ENCODE data around the gene SF1. TPM values are rescaled to one million over a fixed set of nuclear protein-coding genes. Genes with fewer than 3 reads are reported as not detected.
A peak's percentile ranks its signal among the peaks of the same experiment; 100 is the strongest.

The SF1 gene
- total and polyA plus RNA-seq, 9 of the 15 experiments (the other 6 are each of a cell fraction or from before 2014, with no cell fraction given) = 13.1 to 334 (median 111) TPM

DNA sequence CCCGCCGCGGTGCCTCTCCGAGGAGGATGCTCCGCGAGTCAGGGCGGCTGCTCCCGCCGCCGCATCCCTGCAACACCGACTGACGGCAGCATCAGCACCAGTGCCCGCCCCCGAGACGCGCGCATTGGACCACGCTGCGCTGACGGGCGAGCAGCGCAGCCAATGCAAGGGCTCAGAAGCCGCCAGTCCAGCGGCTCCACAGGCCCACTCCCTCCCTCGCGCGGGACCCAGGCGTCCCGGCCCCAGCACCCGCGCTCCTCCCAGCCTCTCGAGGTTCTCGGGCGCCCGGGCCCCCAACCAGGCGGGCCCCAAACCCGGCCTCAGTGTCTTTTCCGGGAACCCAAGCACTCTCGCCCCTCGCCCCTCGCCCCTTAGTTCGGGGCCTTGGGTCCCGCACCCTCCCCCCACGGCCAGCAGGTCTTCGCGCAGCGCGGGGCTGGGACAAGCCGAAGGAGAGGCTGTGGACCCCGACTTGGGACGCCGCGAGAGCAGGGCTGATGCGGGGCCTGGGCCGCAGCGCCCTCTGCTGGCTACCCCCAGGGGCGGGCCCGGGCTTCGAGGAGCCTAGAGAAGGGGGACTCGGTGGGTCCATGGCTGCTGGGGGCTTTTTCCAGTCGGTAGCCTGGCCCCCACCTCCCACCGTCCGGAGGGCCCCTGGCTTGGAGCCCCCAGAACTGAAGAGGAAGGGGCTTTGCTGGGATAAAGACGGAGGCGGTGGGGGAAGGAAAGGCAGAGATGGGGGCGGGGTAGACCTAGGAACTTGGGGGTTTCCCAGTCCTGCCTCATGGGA lies 55.0 kb downstream of the SF1 start, which contains the start of gene NRXN2 (continued):
- TF ChIP-seq, protein P1, sequence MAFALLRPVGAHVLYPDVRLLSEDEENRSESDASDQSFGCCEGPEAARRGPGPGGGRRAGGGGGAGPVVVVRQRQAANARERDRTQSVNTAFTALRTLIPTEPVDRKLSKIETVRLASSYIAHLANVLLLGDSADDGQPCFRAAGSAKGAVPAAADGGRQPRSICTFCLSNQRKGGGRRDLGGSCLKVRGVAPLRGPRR (CRISPR knock-in tag; IDR thresholded peaks at IDR 0.05) = no peak
- no peak for TF ChIP-seq CHD1 (IDR thresholded peaks at IDR 0.05; ENCODE audit: low read length)
- TF ChIP-seq TAF1 (IDR thresholded peaks at IDR 0.05; ENCODE audit: control insufficient read depth, extremely low read depth, insufficient read depth, low read length, severe bottlenecking) = no peak
- no peak for TF ChIP-seq RBM39 (optimal IDR thresholded peaks at IDR 0.05; ENCODE audit: low read depth, low read length)
- peak; percentile 65; the same call in 1 of the 2 replicates for TF ChIP-seq HDAC2 (IDR thresholded peaks at IDR 0.05)
- TF ChIP-seq CC2D1A (IDR thresholded peaks at IDR 0.05) = peak; percentile 37; the same call in 1 of the 2 replicates
- TF ChIP-seq CREM (IDR thresholded peaks at IDR 0.05; ENCODE audit: low read depth) = peak; percentile 64
- TF ChIP-seq, protein P2, sequence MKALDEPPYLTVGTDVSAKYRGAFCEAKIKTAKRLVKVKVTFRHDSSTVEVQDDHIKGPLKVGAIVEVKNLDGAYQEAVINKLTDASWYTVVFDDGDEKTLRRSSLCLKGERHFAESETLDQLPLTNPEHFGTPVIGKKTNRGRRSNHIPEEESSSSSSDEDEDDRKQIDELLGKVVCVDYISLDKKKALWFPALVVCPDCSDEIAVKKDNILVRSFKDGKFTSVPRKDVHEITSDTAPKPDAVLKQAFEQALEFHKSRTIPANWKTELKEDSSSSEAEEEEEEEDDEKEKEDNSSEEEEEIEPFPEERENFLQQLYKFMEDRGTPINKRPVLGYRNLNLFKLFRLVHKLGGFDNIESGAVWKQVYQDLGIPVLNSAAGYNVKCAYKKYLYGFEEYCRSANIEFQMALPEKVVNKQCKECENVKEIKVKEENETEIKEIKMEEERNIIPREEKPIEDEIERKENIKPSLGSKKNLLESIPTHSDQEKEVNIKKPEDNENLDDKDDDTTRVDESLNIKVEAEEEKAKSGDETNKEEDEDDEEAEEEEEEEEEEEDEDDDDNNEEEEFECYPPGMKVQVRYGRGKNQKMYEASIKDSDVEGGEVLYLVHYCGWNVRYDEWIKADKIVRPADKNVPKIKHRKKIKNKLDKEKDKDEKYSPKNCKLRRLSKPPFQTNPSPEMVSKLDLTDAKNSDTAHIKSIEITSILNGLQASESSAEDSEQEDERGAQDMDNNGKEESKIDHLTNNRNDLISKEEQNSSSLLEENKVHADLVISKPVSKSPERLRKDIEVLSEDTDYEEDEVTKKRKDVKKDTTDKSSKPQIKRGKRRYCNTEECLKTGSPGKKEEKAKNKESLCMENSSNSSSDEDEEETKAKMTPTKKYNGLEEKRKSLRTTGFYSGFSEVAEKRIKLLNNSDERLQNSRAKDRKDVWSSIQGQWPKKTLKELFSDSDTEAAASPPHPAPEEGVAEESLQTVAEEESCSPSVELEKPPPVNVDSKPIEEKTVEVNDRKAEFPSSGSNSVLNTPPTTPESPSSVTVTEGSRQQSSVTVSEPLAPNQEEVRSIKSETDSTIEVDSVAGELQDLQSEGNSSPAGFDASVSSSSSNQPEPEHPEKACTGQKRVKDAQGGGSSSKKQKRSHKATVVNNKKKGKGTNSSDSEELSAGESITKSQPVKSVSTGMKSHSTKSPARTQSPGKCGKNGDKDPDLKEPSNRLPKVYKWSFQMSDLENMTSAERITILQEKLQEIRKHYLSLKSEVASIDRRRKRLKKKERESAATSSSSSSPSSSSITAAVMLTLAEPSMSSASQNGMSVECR (CRISPR knock-in tag; IDR thresholded peaks at IDR 0.05) = no peak
- TF ChIP-seq NCOR1 (IDR thresholded peaks at IDR 0.05) = no peak
- TF ChIP-seq, protein P3, sequence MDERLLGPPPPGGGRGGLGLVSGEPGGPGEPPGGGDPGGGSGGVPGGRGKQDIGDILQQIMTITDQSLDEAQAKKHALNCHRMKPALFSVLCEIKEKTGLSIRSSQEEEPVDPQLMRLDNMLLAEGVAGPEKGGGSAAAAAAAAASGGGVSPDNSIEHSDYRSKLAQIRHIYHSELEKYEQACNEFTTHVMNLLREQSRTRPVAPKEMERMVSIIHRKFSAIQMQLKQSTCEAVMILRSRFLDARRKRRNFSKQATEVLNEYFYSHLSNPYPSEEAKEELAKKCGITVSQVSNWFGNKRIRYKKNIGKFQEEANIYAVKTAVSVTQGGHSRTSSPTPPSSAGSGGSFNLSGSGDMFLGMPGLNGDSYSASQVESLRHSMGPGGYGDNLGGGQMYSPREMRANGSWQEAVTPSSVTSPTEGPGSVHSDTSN (CRISPR knock-in tag; IDR thresholded peaks at IDR 0.05; ENCODE audit: low read depth) = peak; percentile 78
- TF ChIP-seq, protein P3 (tag; conservative IDR thresholded peaks at IDR 0.05; ENCODE audit: low read depth) = peak; percentile 81
- no peak for TF ChIP-seq NFIC (IDR thresholded peaks at IDR 0.05)
- TF ChIP-seq, protein P4, sequence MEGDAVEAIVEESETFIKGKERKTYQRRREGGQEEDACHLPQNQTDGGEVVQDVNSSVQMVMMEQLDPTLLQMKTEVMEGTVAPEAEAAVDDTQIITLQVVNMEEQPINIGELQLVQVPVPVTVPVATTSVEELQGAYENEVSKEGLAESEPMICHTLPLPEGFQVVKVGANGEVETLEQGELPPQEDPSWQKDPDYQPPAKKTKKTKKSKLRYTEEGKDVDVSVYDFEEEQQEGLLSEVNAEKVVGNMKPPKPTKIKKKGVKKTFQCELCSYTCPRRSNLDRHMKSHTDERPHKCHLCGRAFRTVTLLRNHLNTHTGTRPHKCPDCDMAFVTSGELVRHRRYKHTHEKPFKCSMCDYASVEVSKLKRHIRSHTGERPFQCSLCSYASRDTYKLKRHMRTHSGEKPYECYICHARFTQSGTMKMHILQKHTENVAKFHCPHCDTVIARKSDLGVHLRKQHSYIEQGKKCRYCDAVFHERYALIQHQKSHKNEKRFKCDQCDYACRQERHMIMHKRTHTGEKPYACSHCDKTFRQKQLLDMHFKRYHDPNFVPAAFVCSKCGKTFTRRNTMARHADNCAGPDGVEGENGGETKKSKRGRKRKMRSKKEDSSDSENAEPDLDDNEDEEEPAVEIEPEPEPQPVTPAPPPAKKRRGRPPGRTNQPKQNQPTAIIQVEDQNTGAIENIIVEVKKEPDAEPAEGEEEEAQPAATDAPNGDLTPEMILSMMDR (IDR thresholded peaks at IDR 0.05 in 2 of 3, conservative IDR thresholded peaks at IDR 0.05 in 1 of 3; ENCODE audit: insufficient read depth in 2 of 3, low read depth in 1 of 3, low read length in 3 of 3) = peak; percentile 85 to 89 (median 88)
- no peak for TF ChIP-seq BACH1 (tag; IDR thresholded peaks at IDR 0.05)
- TF ChIP-seq NEUROD1 (IDR thresholded peaks at IDR 0.05; ENCODE audit: borderline replicate concordance, low read depth, low read length, partially characterized antibody) = peak; percentile 49
- peak; percentile 80 for TF ChIP-seq SP2 (IDR thresholded peaks at IDR 0.05; ENCODE audit: extremely low read depth, low read depth, low read length, poor library complexity, severe bottlenecking)
- TF ChIP-seq, protein P5, sequence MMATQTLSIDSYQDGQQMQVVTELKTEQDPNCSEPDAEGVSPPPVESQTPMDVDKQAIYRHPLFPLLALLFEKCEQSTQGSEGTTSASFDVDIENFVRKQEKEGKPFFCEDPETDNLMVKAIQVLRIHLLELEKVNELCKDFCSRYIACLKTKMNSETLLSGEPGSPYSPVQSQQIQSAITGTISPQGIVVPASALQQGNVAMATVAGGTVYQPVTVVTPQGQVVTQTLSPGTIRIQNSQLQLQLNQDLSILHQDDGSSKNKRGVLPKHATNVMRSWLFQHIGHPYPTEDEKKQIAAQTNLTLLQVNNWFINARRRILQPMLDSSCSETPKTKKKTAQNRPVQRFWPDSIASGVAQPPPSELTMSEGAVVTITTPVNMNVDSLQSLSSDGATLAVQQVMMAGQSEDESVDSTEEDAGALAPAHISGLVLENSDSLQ (IDR thresholded peaks at IDR 0.05) = peak; percentile 98

Measured in K562 (cell line).